Measurements from ENCODE around the gene CHST10. TPM values are rescaled to one million over a fixed set of nuclear protein-coding genes. Genes with fewer than 3 reads are reported as not detected.
"Not testable (repeated sequence)": the region's sequence is repeated elsewhere in the genome, so short reads cannot be mapped to it uniquely, and the experiment has no call there.

CHST10 gene
- total and polyA plus RNA-seq, 12 donors = 5.1 to 11.8 (median 8.9) TPM

DNA sequence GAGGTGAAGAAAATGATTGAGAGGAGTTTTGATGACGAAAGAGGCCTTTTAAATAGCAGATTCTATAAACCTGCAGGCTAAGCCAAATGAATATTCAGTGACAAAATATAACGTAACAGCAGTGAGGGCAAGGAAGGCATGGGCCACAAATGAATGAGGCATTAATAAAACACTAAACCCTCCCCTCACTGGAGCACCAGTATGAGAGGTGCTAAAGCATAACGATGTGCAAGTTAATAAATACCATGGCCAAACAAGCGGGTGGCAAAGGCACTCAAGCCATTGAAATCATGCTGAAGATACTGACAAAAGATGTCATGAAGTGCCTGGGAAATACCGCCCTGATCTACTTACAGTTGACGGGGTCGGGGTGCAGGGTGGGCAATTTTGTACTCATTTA, 64.9 kb downstream of the CHST10 start:
- ATAC-seq = no peak
- Histone ChIP-seq H3K4me3 (no peak overlapping the region), H3K27me3 (peaks cover 0 to 8% (median 0%) of the 10 kb centered on the region in 7 donors), H3K36me3 (no peaks in the 10 kb centered on the region), H3K27ac (no peak overlapping the region), H3K9me3 (peaks cover 0 to 4% (median 0%) of the 10 kb centered on the region in 11 donors), H3K4me1 (no peaks in the 10 kb centered on the region)
- WGBS, 2 donors = 90 to 92% methylated on average over 7 of the region's 7 CpGs
- TF ChIP-seq, protein P1, sequence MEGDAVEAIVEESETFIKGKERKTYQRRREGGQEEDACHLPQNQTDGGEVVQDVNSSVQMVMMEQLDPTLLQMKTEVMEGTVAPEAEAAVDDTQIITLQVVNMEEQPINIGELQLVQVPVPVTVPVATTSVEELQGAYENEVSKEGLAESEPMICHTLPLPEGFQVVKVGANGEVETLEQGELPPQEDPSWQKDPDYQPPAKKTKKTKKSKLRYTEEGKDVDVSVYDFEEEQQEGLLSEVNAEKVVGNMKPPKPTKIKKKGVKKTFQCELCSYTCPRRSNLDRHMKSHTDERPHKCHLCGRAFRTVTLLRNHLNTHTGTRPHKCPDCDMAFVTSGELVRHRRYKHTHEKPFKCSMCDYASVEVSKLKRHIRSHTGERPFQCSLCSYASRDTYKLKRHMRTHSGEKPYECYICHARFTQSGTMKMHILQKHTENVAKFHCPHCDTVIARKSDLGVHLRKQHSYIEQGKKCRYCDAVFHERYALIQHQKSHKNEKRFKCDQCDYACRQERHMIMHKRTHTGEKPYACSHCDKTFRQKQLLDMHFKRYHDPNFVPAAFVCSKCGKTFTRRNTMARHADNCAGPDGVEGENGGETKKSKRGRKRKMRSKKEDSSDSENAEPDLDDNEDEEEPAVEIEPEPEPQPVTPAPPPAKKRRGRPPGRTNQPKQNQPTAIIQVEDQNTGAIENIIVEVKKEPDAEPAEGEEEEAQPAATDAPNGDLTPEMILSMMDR (IDR thresholded peaks at IDR 0.05) = no peak
- DNase-seq = no peak
- intact Hi-C loops (cut with DNase I) = no loop called here

DNA sequence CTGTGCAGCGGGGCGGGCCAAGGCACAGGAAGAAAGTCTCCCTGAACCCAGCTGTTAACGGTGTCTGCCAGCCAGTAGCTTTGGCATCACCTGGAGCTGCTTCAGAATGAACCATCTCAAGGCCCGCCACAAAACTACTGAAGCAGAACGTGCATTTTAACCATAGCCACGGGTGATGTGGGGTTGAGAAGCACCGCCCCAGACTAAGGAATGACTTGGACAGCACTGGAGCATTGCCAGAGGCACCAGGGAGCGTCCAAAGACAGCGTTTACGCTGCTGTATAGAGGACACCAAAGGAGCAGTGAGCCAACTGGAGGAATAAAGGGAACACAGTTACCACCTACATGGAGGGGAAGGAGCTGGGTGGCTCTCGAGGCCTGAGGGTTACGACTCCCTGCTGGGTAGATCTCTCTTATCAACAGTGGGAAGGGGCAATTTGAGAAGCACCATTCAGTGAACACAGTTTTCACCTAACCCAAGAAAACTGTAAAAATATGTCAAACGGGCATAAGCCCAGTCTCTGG, 66.7 kb downstream of the CHST10 start:
- Histone ChIP-seq H3K9me3 (no peaks in the 10 kb centered on the region), H3K27ac (no peak overlapping the region), H3K27me3 (peaks cover 0 to 8% (median 0%) of the 10 kb centered on the region in 7 donors), H3K4me1 (no peaks in the 10 kb centered on the region), H3K4me3 (no peak overlapping the region), H3K36me3 (no peaks in the 10 kb centered on the region)
- ATAC-seq (no peak), DNase-seq (no peak)
- TF ChIP-seq, protein P1 (IDR thresholded peaks at IDR 0.05) = no peak
- intact Hi-C loops (cut with DNase I) = no loop called here
- 63 to 73% methylated on average over 13 of the region's 13 CpGs for WGBS, 2 donors

DNA sequence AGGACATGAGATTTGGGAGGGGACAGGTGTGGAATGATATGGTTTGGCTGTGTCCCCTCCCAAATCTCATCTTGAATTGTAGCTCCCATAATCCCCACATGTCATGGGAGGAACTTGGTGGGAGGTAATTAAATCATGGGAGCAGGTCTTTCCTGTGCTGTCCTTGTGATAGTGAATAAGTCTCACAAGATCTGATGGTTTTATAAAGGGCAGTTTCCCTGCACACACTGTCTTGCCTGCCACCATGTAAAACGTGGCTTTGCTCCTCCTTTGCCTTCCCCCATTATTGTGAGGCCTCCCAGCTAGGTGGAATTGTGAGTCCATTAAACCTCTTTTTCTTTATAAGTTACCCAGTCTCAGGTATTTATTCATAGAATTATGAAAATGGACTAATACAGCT, 72.3 kb downstream of the CHST10 start:
- H3K4me1 ChIP-seq; intact Hi-C loops (cut with DNase I); H3K9me3 ChIP-seq; H3K4me3 ChIP-seq; H3K27ac ChIP-seq; H3K36me3 ChIP-seq; DNase-seq; H3K27me3 ChIP-seq; ATAC-seq: not testable (repeated sequence)
- 32 to 40% methylated on average over 1 of the region's 1 CpG for WGBS, 2 donors

DNA sequence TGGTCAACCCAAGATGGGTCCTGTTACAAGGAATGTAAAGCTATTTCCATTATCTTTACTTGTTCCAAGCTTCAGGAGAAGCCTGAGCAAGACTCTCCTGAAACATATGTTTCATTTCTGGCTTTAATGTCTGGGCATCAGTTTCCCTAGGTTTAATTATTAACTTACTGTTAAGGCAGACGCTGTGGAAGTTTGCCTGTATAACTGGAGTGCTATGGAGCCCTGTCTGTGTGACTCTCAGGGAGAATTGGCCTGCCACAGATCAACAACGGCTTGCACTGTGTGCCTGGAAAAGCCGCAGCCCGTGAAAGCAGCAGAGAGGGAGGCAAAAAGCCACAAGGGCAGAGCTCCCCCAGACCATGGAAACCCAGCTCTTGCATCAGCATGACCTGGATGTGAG, 73.0 kb downstream of the CHST10 start:
- ATAC-seq = no peak
- TF ChIP-seq, protein P1 (IDR thresholded peaks at IDR 0.05) = no peak
- H3K27me3 ChIP-seq = peaks cover 0 to 13% (median 9%) of the 10 kb centered on the region in 7 donors
- no peak overlapping the region for H3K27ac ChIP-seq
- WGBS, 2 donors = 67 to 70% methylated on average over 4 of the region's 4 CpGs
- H3K4me3 ChIP-seq = no peak overlapping the region
- intact Hi-C loops (cut with DNase I) = no loop called here
- no peaks in the 10 kb centered on the region for H3K36me3 ChIP-seq
- no peaks in the 10 kb centered on the region for H3K4me1 ChIP-seq
- DNase-seq = no peak
- H3K9me3 ChIP-seq = no peaks in the 10 kb centered on the region

DNA sequence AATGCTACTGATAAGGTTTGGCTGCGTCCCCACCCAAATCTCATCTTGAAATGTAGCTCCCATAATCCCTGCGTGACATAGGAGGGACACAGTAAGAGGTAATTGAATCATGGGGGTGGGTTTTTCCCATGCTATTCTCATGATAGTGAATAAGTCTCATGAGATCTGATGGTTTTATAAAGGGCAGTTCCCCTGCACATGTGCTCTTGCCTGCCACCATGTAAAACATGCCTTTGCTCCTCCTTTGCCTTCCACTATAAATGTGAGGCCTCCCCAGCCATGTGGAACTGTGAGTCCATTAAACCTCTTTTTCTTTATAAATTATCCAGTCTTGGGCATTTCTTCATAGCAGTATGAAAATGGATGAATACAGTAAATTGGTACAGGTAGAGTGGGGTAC, 75.0 kb downstream of the CHST10 start:
- peaks cover 0 to 21% (median 20%) of the 10 kb centered on the region in 7 donors for H3K27me3 ChIP-seq
- intact Hi-C loops (cut with DNase I); H3K4me1 ChIP-seq; H3K36me3 ChIP-seq; H3K27ac ChIP-seq; H3K4me3 ChIP-seq; DNase-seq; ATAC-seq; H3K9me3 ChIP-seq: not testable (repeated sequence)
- 88 to 89% methylated on average over 2 of the region's 2 CpGs for WGBS, 2 donors

Other genes starting within 250 kb of the CHST10 start
- 10 to 100 TPM; 11.3 to 33.3 (median 25.4) TPM for gene LONRF2, start 95.2 kb downstream of the CHST10 start, total RNA-seq
- gene LONRF2, start 95.2 kb downstream of the CHST10 start, polyA plus RNA-seq = 1 to 10 TPM in 1 of 2 donors, under 1 TPM in 1; 0.58 to 1.8 TPM
- not detected for gene NMS, start 52.8 kb upstream of the CHST10 start, total RNA-seq
- gene NMS, start 52.8 kb upstream of the CHST10 start, polyA plus RNA-seq = not detected
- 10 to 100 TPM; 17.0 to 30.0 (median 23.4) TPM for gene PDCL3, start 145.3 kb upstream of the CHST10 start, total RNA-seq
- gene PDCL3, start 145.3 kb upstream of the CHST10 start, polyA plus RNA-seq = 10 to 100 TPM; 23.3 to 24.1 TPM